GM12865 (cell line): ENCODE measurements around the gene TEC.

ENCODE experiments used
- DNase-seq: peaks from one replicate; pipeline ENCODE4 v3.0.0; 2010; ENCODE audit warnings: low read depth
- H3K4me3 ChIP-seq: 2 replicates; pipeline ENCODE4 v1.5.1; 2011; ENCODE audit warnings: mild to moderate bottlenecking, low read depth, low read length, control low read depth
- CTCF ChIP-seq: IDR thresholded peaks from 2 replicates; pipeline ENCODE4 v1.5.1; 2011; ENCODE audit warnings: low read length, control low read depth, low read depth, inconsistent platforms; ENCODE audit not compliant: insufficient read depth; ENCODE audit errors: missing control alignments

Gene TEC

GRCh38 chr4:48152259-48152658, 117.4 kb downstream of the TEC start:
- DNase-seq, result no peak
- TF ChIP-seq CTCF, result no peak
- no peak overlapping the region for H3K4me3 ChIP-seq

GRCh38 chr4:48149827-48150370, 119.7 kb downstream of the TEC start:
- H3K4me3 ChIP-seq, result no peak overlapping the region
- no peak for TF ChIP-seq CTCF
- no peak for DNase-seq

GRCh38 chr4:48147621-48148020, 122.0 kb downstream of the TEC start:
- no peak for TF ChIP-seq CTCF
- H3K4me3 ChIP-seq, result no peak overlapping the region
- DNase-seq, result no peak

GRCh38 chr4:48141048-48141447, 128.6 kb downstream of the TEC start:
- H3K4me3 ChIP-seq, result no peak overlapping the region
- TF ChIP-seq CTCF, result peak; percentile 29
- DNase-seq, result peak; percentile 47

- H3K4me3 ChIP-seq, result no peak overlapping the region
- no peak for DNase-seq
These were observed 129.9 kb downstream of the TEC start for GRCh38 chr4:48139691-48140090.

GRCh38 chr4:48138936-48139335, 130.7 kb downstream of the TEC start:
- no peak for TF ChIP-seq CTCF
- H3K4me3 ChIP-seq, result no peak overlapping the region
- peak; percentile 81 for DNase-seq

More at GRCh38 chr4:48139691-48140090, 129.9 kb downstream of the TEC start:
- no peak for TF ChIP-seq CTCF

- no peak for TF ChIP-seq CTCF
- no peak for DNase-seq
- no peak overlapping the region for H3K4me3 ChIP-seq
These were observed 131.1 kb downstream of the TEC start for GRCh38 chr4:48138511-48138910.
